Spleen (tissue), 11 donors: ENCODE results near the gene PFKP. TPM values are rescaled to one million over a fixed set of nuclear protein-coding genes. Genes with fewer than 3 reads are reported as not detected.

ENCODE experiments used
- DNase-seq: peaks from one replicate; pipeline ENCODE4 v3.0.0-alpha.2; 2020
- H3K27ac ChIP-seq, 8 donors: fragments of 200-600 bp; sonication (generic) in 7 of 8; 1 replicate in 4 of 8; 2 replicates in 4 of 8; pipeline versions ENCODE4 v1.5.0 to v1.8.0; 2016 to 2021; ENCODE audit warnings: inconsistent platforms in 4 of 8, mild to moderate bottlenecking in 4 of 8, moderate library complexity in 1 of 8
- H3K27me3 ChIP-seq, 7 donors: fragments of 200-600 bp; sonication (generic) in 6 of 7; replicated peaks in 1 of 7; 1 replicate in 4 of 7; 2 replicates in 3 of 7; pipeline versions ENCODE4 v1.5.0 to v1.8.0; 2016 to 2021; ENCODE audit warnings: inconsistent platforms in 3 of 7, mild to moderate bottlenecking in 1 of 7
- H3K36me3 ChIP-seq, 6 donors: fragments of 200-600 bp; sonication (generic) in 5 of 6; 1 replicate in 4 of 6; 2 replicates in 2 of 6; pipeline versions ENCODE4 v1.5.0 to v1.8.0; 2016 to 2021; ENCODE audit warnings: inconsistent platforms in 2 of 6
- H3K4me1 ChIP-seq, 6 donors: fragments of 200-600 bp; sonication (generic) in 5 of 6; 1 replicate in 3 of 6; 2 replicates in 3 of 6; pipeline versions ENCODE4 v1.5.0 to v1.8.0; 2016 to 2021; ENCODE audit warnings: inconsistent platforms in 3 of 6
- H3K4me3 ChIP-seq, 8 donors: fragments of 200-600 bp; sonication (generic) in 7 of 8; 1 replicate in 4 of 8; 2 replicates in 4 of 8; pipeline versions ENCODE4 v1.5.0 to v1.8.0; 2016 to 2021; ENCODE audit warnings: inconsistent platforms in 4 of 8, mild to moderate bottlenecking in 4 of 8, moderate library complexity in 2 of 8
- H3K9me3 ChIP-seq, 8 donors: fragments of 200-600 bp; sonication (generic) in 7 of 8; 1 replicate in 4 of 8; 2 replicates in 4 of 8; pipeline versions ENCODE4 v1.5.0 to v1.8.0; 2016 to 2021; ENCODE audit warnings: inconsistent platforms in 4 of 8
- CTCF ChIP-seq, 11 experiments: fragments of 200-600 bp in 7 of 11; fragments of 450-650 bp in 4 of 11; sonication (generic) in 4 of 11; IDR thresholded peaks in 8 of 11; conservative IDR thresholded peaks in 3 of 11; 1 replicate in 7 of 11; 2 replicates in 4 of 11; pipeline versions ENCODE4 v1.4.0 to v1.8.0; 2016 to 2021; ENCODE audit warnings: antibody characterized with exemption in 11 of 11, inconsistent platforms in 4 of 11, mild to moderate bottlenecking in 1 of 11
- POLR2A ChIP-seq, 3 donors: fragments of 450-650 bp; IDR thresholded peaks; one replicate each; pipeline ENCODE4 v1.5.1; 2017; ENCODE audit warnings: antibody characterized with exemption in 3 of 3, mild to moderate bottlenecking in 1 of 3
- POLR2AphosphoS5 ChIP-seq, 3 donors: sonication (generic); formaldehyde crosslinking; IDR thresholded peaks; one replicate each; pipeline ENCODE4 v1.5.1; 2017; ENCODE audit warnings: antibody characterized with exemption in 3 of 3
- WGBS, 5 donors: extraction: QIAGEN DNeasy Blood & Tissue Kit in 3 of 5; methylation state at CpG; one replicate each; pipeline versions ENCODE4 v1.1.5 to v1.1.7; 2013 to 2018; 5-methylcytosine and 5-hydroxymethylcytosine counted together
- intact Hi-C: fragments of 100-400 bp; cut with DNase I; formaldehyde crosslinking; loops from one replicate; pipeline ENCODE4 v1.15.0; 2023; ENCODE audit warnings: low total_unique reads
- polyA plus RNA-seq, 3 donors: library from polyadenylated mRNA; stranded (reverse); fragments of 200-250 nt; gene quantifications; one replicate each; pipeline ENCODE4 v1.2.1, GENCODE V29; 2013
- total RNA-seq, 7 donors: library from RNA; depleted of rRNA in 3 of 7; stranded (reverse); fragments of >200 nt in 3 of 7; fragmentation: NEBNext Ultra II Directional in 4 of 7; extraction: Animal tissue kit (Norgen Biotek cat#: 25700) in 4 of 7; gene quantifications; one replicate each; pipeline versions ENCODE4 v1.1.0 to v1.2.1, GENCODE V29; 2016 to 2021
- donor health status: healthy with polysubstance abuse.
- donor health status: DM: no; HTN: no; CAD: no; lungs with moderate emphysema.
- donor health status: DM: no; HTN: no; CAD: no.
- donor health status: Bipolar disorder and iron deficiency.
- donor health status: healthy.
- donor health status: DM: no; HTN: no; CAD: no.
- donor health status: DM: yes; HTN: yes; CAD: no.

The PFKP gene
- total and polyA plus RNA-seq, 10 donors: 19.0 to 60.9 (median 28.6) TPM

GRCh38 chr10:3116508-3117100 is 49.3 kb downstream of the PFKP start:
- no peak for DNase-seq
- Histone ChIP-seq H3K36me3 (peaks cover 0 to 91% (median 41%) of the 10 kb centered on the region in 6 donors), H3K27ac (no peak overlapping the region), H3K4me1 (no peaks in the 10 kb centered on the region), H3K9me3 (no peaks in the 10 kb centered on the region), H3K4me3 (no peak overlapping the region), H3K27me3 (no peaks in the 10 kb centered on the region)
- intact Hi-C loops: no loop called here
- WGBS, 5 donors: 78 to 86% (median 81%) methylated on average over 20 of the region's 20 CpGs
- TF ChIP-seq POLR2A (IDR thresholded peaks at IDR 0.05) (no peak), POLR2AphosphoS5 (IDR thresholded peaks at IDR 0.05) (no peak), CTCF (IDR thresholded peaks at IDR 0.05 in 8 of 11, conservative IDR thresholded peaks at IDR 0.05 in 3 of 11) (no peak)

GRCh38 chr10:3117486-3117885 is 50.1 kb downstream of the PFKP start:
- no peak for DNase-seq
- H3K27ac ChIP-seq: no peak overlapping the region
- 91 to 98% (median 96%) methylated on average over 11 to 12 of the region's 12 CpGs for WGBS, 5 donors

GRCh38 chr10:3118641-3119091 is 51.3 kb downstream of the PFKP start:
- TF ChIP-seq POLR2AphosphoS5 (IDR thresholded peaks at IDR 0.05) (no peak), POLR2A (IDR thresholded peaks at IDR 0.05) (no peak), CTCF (IDR thresholded peaks at IDR 0.05 in 8 of 11, conservative IDR thresholded peaks at IDR 0.05 in 3 of 11) (no peak)
- Histone ChIP-seq H3K4me1 (no peaks in the 10 kb centered on the region), H3K4me3 (no peak overlapping the region), H3K27me3 (no peaks in the 10 kb centered on the region), H3K9me3 (no peaks in the 10 kb centered on the region), H3K27ac (no peak overlapping the region), H3K36me3 (peaks cover 0 to 90% (median 41%) of the 10 kb centered on the region in 6 donors)
- no peak for DNase-seq
- 91 to 94% (median 92%) methylated on average over 32 of the region's 32 CpGs for WGBS, 5 donors
- intact Hi-C loops: no loop called here

More at GRCh38 chr10:3117486-3117885, 50.1 kb downstream of the PFKP start:
- TF ChIP-seq CTCF (IDR thresholded peaks at IDR 0.05 in 8 of 11, conservative IDR thresholded peaks at IDR 0.05 in 3 of 11): no peak
- no peak for TF ChIP-seq POLR2AphosphoS5 (IDR thresholded peaks at IDR 0.05)
- TF ChIP-seq POLR2A (IDR thresholded peaks at IDR 0.05): no peak
- Histone ChIP-seq H3K27me3 (no peaks in the 10 kb centered on the region), H3K4me1 (no peaks in the 10 kb centered on the region), H3K36me3 (peaks cover 0 to 90% (median 38%) of the 10 kb centered on the region in 6 donors), H3K9me3 (no peaks in the 10 kb centered on the region), H3K4me3 (no peak overlapping the region)
- intact Hi-C loops: no loop called here

- intact Hi-C loops: no loop called here
- H3K4me1 ChIP-seq: no peaks in the 10 kb centered on the region
- 88 to 94% (median 93%) methylated on average over 31 of the region's 31 CpGs for WGBS, 5 donors
- no peak overlapping the region for H3K27ac ChIP-seq
- H3K4me3 ChIP-seq: no peak overlapping the region
- peaks cover 0 to 90% (median 37%) of the 10 kb centered on the region in 6 donors for H3K36me3 ChIP-seq
- no peak for DNase-seq
- no peaks in the 10 kb centered on the region for H3K9me3 ChIP-seq
- no peaks in the 10 kb centered on the region for H3K27me3 ChIP-seq
- TF ChIP-seq POLR2A (IDR thresholded peaks at IDR 0.05) (no peak), CTCF (IDR thresholded peaks at IDR 0.05 in 8 of 11, conservative IDR thresholded peaks at IDR 0.05 in 3 of 11) (peak in 2 of 11 experiments; percentile 16 to 19)
Measured at GRCh38 chr10:3119796-3120459, 52.6 kb downstream of the PFKP start.
